Measurements from ENCODE around the gene AURKA. TPM values are rescaled to one million over a fixed set of nuclear protein-coding genes. Genes with fewer than 3 reads are reported as not detected.

Gene AURKA
- total and polyA plus RNA-seq, 4 donors, result 0.88 to 41.6 (median 2.7) TPM

- peaks cover 0 to 6% (median 1%) of the 10 kb centered on the region in 4 donors for H3K36me3 ChIP-seq (ENCODE audit: control insufficient read depth in 4 of 4, insufficient read depth in 3 of 4, low read depth in 1 of 4, low read length in 3 of 4)
- DNase-seq (ENCODE audit: low spot score), result no peak
- TF ChIP-seq YY1 (IDR thresholded peaks at IDR 0.05) (no peak), RAD21 (IDR thresholded peaks at IDR 0.05) (no peak), HNF4G (IDR thresholded peaks at IDR 0.05) (no peak), CTCF (IDR thresholded peaks at IDR 0.05; ENCODE audit: low read depth, low read length, missing input control) (no peak), JUND (IDR thresholded peaks at IDR 0.05) (no peak), SP1 (IDR thresholded peaks at IDR 0.05) (no peak), GABPA (IDR thresholded peaks at IDR 0.05 in 1 of 2, conservative IDR thresholded peaks at IDR 0.05 in 1 of 2) (no peak), EGR1 (IDR thresholded peaks at IDR 0.05; ENCODE audit: low read depth in 2 of 2) (no peak), NR2F2 (IDR thresholded peaks at IDR 0.05) (no peak), FOXA2 (IDR thresholded peaks at IDR 0.05) (no peak), REST (IDR thresholded peaks at IDR 0.05) (no peak), TAF1 (conservative IDR thresholded peaks at IDR 0.05) (no peak), MAX (IDR thresholded peaks at IDR 0.05) (no peak), ATF3 (IDR thresholded peaks at IDR 0.05) (no peak), ZBTB33 (IDR thresholded peaks at IDR 0.05) (no peak), FOXA1 (IDR thresholded peaks at IDR 0.05) (no peak), RXRA (IDR thresholded peaks at IDR 0.05) (no peak), HNF4A (conservative IDR thresholded peaks at IDR 0.05) (no peak)
- no peak overlapping the region for H3K27ac ChIP-seq (ENCODE audit: low read depth in 1 of 2, low read length in 2 of 2)
- H3K9me3 ChIP-seq (ENCODE audit: control insufficient read depth in 4 of 4, low read length in 3 of 4), result no peaks in the 10 kb centered on the region
- WGBS, result 94% methylated on average over 8 of the region's 8 CpGs
- no peaks in the 10 kb centered on the region for H3K4me1 ChIP-seq (ENCODE audit: control insufficient read depth in 4 of 4, insufficient read depth in 4 of 4, low read length in 3 of 4)
- H3K9ac ChIP-seq (ENCODE audit: low read depth in 1 of 2, low read length in 2 of 2), result no peak overlapping the region
- no peak overlapping the region for H3K4me3 ChIP-seq (ENCODE audit: low read depth in 1 of 3, low read length in 3 of 3)
- no peaks in the 10 kb centered on the region for H3K27me3 ChIP-seq (ENCODE audit: control insufficient read depth in 4 of 4, insufficient read depth in 4 of 4, low read length in 3 of 4)
Observed at GRCh38 chr20:56383334-56383733, 8.7 kb downstream of the AURKA start.

Data from liver (tissue), 9 donors.